CD4-positive, alpha-beta memory T cell (primary cell): ENCODE results near the gene MOG. TPM values are rescaled to one million over a fixed set of nuclear protein-coding genes. Genes with fewer than 3 reads are reported as not detected.
"Not testable (repeated sequence)": the region's sequence is repeated elsewhere in the genome, so short reads cannot be mapped to it uniquely, and the experiment has no call there.

Experiments used
- CTCF ChIA-PET: fragments of 350-600 bp; sonication (Branson Sonifier 250); formaldehyde crosslinking; loops from one replicate; lab custom pipeline; 2021; ENCODE audit warnings: inconsistent platforms; ENCODE audit not compliant: partially characterized antibody; lab: Charles Lee
- POLR2A ChIA-PET: fragments of 350-600 bp; sonication (Branson Sonifier 250); formaldehyde crosslinking; loops from one replicate; lab custom pipeline; 2021; ENCODE audit not compliant: partially characterized antibody; lab: Charles Lee
- DNase-seq, 5 donors: peaks; one replicate each; pipeline versions ENCODE4 v3.0.0 to v3.0.0-alpha.2; 2020 to 2022; ENCODE audit warnings: mixed read lengths in 1 of 5
- H3K27ac ChIP-seq: one replicate; pipeline ENCODE4 v1.7.0; 2013; ENCODE audit warnings: low read depth, low read length
- H3K27me3 ChIP-seq: 2 replicates; pipeline ENCODE4 v1.7.0; 2013; ENCODE audit warnings: mild to moderate bottlenecking, low read length, moderate library complexity; ENCODE audit not compliant: insufficient read depth
- H3K36me3 ChIP-seq: 2 replicates; pipeline ENCODE4 v1.7.0; 2013; ENCODE audit warnings: mild to moderate bottlenecking, low read length, moderate library complexity; ENCODE audit not compliant: insufficient read depth
- H3K4me1 ChIP-seq: 2 replicates; pipeline ENCODE4 v1.7.0; 2013; ENCODE audit warnings: mild to moderate bottlenecking, low read length, moderate library complexity; ENCODE audit not compliant: insufficient read depth
- H3K4me3 ChIP-seq, 2 donors: one replicate each; pipeline ENCODE4 v1.7.0; 2013; ENCODE audit warnings: low read length in 2 of 2, mild to moderate bottlenecking in 1 of 2
- H3K9me3 ChIP-seq, 2 donors: one replicate each; pipeline ENCODE4 v1.7.0; 2013; ENCODE audit warnings: low read length in 2 of 2, control low read depth in 1 of 2; ENCODE audit not compliant: control insufficient read depth in 1 of 2
- H3K27ac Mint-ChIP-seq, 7 donors: one replicate each; pipeline ENCODE4 v1.8.0; 2020 to 2021; ENCODE audit warnings: mixed read lengths in 7 of 7, mild to moderate bottlenecking in 6 of 7, inconsistent platforms in 3 of 7, moderate library complexity in 3 of 7
- H3K27me3 Mint-ChIP-seq, 2 donors: one replicate each; pipeline ENCODE4 v1.8.0; 2020 to 2021; ENCODE audit warnings: mixed read lengths in 2 of 2
- H3K36me3 Mint-ChIP-seq, 2 donors: one replicate each; pipeline ENCODE4 v1.8.0; 2020 to 2021; ENCODE audit warnings: mixed read lengths in 2 of 2, inconsistent platforms in 1 of 2, mild to moderate bottlenecking in 1 of 2
- H3K4me1 Mint-ChIP-seq, 4 donors: one replicate each; pipeline ENCODE4 v1.8.0; 2020 to 2021; ENCODE audit warnings: mixed read lengths in 4 of 4, mild to moderate bottlenecking in 1 of 4
- H3K4me3 Mint-ChIP-seq, 8 donors: one replicate each; pipeline ENCODE4 v1.8.0; 2020 to 2021; ENCODE audit warnings: mixed read lengths in 8 of 8, mild to moderate bottlenecking in 7 of 8, moderate library complexity in 6 of 8, inconsistent platforms in 3 of 8
- H3K9me3 Mint-ChIP-seq, 8 donors: one replicate each; pipeline ENCODE4 v1.8.0; 2020 to 2021; ENCODE audit warnings: mixed read lengths in 8 of 8, mild to moderate bottlenecking in 5 of 8, inconsistent platforms in 3 of 8, moderate library complexity in 1 of 8
- intact Hi-C: fragments of 100-400 bp; cut with micrococcal nuclease; formaldehyde crosslinking; loops from one replicate; pipeline ENCODE4 v1.15.1; 2023
- polyA plus RNA-seq, 2 donors: library from polyadenylated mRNA; unstranded; fragments of 300-500 nt; fragmentation: Illumina TruSeq; gene quantifications; one replicate each; pipeline ENCODE4 v1.2.3, GENCODE V29; 2021
- total RNA-seq, 2 experiments: library from RNA; stranded (reverse); gene quantifications; one replicate each; pipeline ENCODE4 v1.2.3, GENCODE V29; 2021

MOG gene
- total and polyA plus RNA-seq, 4 experiments from 2014 or later, result not detected

DNA sequence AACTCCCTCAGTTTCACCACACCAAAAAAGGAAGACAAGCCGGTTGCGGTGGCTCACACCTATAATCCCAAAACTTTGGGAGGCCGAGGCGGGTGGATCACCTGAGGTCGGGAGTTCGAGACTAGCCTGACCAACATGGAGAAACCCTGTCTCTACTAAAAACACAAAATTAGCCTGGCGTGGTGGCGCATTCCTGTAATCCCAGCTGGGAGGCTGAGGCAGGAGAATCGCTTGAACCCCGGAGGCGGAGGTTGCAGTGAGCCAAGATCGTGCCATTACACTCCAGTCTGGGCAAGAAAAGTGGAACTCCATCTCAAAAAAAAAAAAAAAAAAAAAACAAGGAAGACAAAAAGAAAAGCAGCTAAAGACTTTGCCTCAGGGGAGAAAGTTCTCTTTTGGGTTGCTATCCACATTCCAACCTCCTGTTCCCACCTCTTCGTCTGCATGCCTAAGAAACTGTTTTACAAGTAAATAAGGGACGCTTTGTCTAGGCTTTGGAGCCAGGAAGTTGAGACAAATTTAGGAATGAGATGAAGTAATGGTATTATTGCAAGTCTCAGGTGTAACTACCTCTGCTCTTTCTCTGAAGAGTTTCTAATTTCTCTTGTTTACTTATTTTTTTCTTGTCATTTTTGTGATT is 4.7 kb downstream of the MOG start:
- H3K27ac ChIP-seq, DNase-seq, H3K4me3 Mint-ChIP-seq, H3K27me3 ChIP-seq, H3K4me1 ChIP-seq, H3K27ac Mint-ChIP-seq, H3K9me3 ChIP-seq, POLR2A ChIA-PET, H3K36me3 Mint-ChIP-seq, H3K4me1 Mint-ChIP-seq, H3K9me3 Mint-ChIP-seq, intact Hi-C loops, H3K36me3 ChIP-seq, H3K4me3 ChIP-seq: not testable (repeated sequence)
- peaks cover 34 to 35% of the 10 kb centered on the region in 2 donors for H3K27me3 Mint-ChIP-seq
- CTCF ChIA-PET, result interaction anchor here (1.0 to 7.3 kb wide), 2 partner anchors 9 to 15 kb away, joined by 3 to 101 read pairs; no protein-coding TSS in a partner anchor

DNA sequence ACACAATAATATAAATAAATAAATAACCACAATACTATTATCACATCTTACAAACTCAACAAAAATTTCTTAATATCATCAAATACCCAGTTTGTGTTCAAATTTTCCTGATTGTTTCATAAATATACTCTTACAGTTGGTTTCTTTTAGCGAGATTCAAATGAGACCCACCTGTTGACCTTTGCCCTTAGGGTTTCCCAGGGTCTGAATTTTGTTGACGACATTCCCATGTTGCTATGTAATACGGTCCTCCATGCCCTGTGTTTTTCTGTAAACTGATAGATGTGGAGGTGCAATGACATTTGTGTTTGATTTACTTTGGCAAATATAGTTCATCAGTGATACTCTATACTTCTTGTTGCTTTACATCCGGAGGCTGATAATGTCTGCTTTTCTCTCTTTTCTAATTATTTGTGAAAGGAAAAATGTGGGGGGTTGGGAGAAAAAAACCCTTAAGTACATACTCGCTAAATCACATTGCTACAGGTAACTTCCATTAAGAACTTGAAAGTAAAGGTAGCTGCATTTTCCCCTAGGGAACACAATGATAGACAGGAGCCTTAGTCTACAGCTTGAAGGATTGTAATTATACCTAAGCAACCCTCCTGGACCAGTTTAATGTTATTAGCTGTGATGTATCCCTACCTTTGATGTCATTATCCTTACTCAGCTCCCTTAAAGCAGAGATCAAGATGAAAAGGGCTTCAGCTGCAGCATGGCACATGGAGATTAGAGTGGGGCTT is 6.6 kb downstream of the MOG start:
- Mint-ChIP-seq H3K27me3 (peaks cover 31 to 35% of the 10 kb centered on the region in 2 donors), H3K27ac (no peak overlapping the region), H3K4me1 (no peaks in the 10 kb centered on the region), H3K36me3 (no peaks in the 10 kb centered on the region), H3K9me3 (no peaks in the 10 kb centered on the region), H3K4me3 (no peak overlapping the region)
- DNase-seq, result no peak
- CTCF ChIA-PET, result interaction anchor here (7.3 kb wide), 1 partner anchor 11 kb away, joined by 101 read pairs; no protein-coding TSS in a partner anchor
- POLR2A ChIA-PET, result interaction anchor here (0.6 kb wide), 1 partner anchor 13 kb away, joined by 3 read pairs; no protein-coding TSS in a partner anchor
- intact Hi-C loops, result no loop called here
- Histone ChIP-seq H3K27ac (no peak overlapping the region), H3K4me1 (no peaks in the 10 kb centered on the region), H3K27me3 (peaks cover 6% of the 10 kb centered on the region), H3K4me3 (no peak overlapping the region), H3K9me3 (no peaks in the 10 kb centered on the region), H3K36me3 (no peaks in the 10 kb centered on the region)

DNA sequence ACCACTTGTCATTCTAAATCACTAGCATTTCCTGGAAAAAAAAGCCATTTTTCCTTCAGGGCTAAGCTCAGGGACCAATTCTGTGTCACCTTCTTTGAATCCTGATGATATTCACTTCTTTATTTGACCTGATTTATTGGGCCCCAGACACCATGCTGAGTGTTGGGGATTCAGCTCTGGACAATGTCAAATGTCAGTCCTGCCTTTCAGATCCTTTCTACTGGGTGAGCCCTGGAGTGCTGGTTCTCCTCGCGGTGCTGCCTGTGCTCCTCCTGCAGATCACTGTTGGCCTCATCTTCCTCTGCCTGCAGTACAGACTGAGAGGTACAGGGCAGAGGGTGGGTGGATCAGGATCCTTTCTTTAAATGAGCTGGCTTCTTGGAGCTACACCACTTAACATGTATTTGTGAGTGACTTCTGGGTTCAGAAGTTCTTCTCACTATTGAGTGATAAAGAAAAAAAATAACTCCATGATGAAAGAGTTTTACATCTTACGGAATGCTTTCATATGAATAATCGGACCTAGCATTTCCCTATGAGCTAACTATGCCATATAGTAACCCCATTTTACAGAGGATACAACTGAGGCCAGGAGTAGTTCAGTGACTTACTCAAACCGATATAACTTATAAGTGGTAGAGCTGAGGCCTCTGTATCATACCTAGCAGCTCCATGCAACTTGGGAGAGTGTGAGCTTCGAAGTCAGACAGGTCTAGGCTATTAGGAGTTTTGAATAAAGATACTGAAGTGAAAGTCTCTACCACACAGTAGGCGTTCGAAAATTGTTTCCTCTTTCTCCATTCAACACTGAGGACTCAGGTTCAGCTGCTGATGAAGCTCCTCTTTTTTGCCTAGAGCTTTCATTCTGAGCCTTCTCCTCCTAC is 9.3 kb downstream of the MOG start:
- Mint-ChIP-seq H3K4me1 (no peaks in the 10 kb centered on the region), H3K36me3 (no peaks in the 10 kb centered on the region), H3K27ac (no peak overlapping the region), H3K27me3 (peaks cover 23 to 26% of the 10 kb centered on the region in 2 donors), H3K9me3 (no peaks in the 10 kb centered on the region), H3K4me3 (no peak overlapping the region)
- ChIA-PET POLR2A (no interaction called here), CTCF (interaction anchor here (0.7 to 7.3 kb wide), 2 partner anchors 9 to 14 kb away, joined by 3 to 101 read pairs; partner anchors contain the start of gene MOG)
- Histone ChIP-seq H3K9me3 (no peaks in the 10 kb centered on the region), H3K27me3 (peaks cover 3% of the 10 kb centered on the region), H3K4me1 (no peaks in the 10 kb centered on the region), H3K27ac (no peak overlapping the region), H3K4me3 (no peak overlapping the region), H3K36me3 (no peaks in the 10 kb centered on the region)
- DNase-seq, result no peak
- intact Hi-C loops, result no loop called here

DNA sequence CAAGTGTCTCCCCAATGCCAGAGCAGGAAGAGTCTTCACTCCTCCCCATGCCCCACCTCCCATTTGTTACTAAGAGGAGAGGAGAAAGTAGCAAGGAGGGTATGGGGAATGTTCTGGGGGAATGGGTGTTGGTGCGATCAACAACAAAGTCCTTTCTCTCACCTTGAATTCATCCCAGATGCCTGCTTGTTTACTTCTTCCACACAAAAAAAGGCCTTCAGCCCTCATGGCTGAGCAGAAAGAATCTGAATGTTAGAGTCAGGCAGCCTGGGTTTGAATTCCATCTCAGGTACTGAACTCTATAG is 9.9 kb downstream of the MOG start:
- Histone ChIP-seq H3K36me3 (no peaks in the 10 kb centered on the region), H3K4me3 (no peak overlapping the region), H3K9me3 (no peaks in the 10 kb centered on the region), H3K4me1 (no peaks in the 10 kb centered on the region), H3K27me3 (no peaks in the 10 kb centered on the region), H3K27ac (no peak overlapping the region)
- no peak overlapping the region for H3K27ac Mint-ChIP-seq
- no peaks in the 10 kb centered on the region for H3K9me3 Mint-ChIP-seq
- H3K4me3 Mint-ChIP-seq, result no peak overlapping the region
- H3K27me3 Mint-ChIP-seq, result peaks cover 21 to 27% of the 10 kb centered on the region in 2 donors
- no peaks in the 10 kb centered on the region for H3K36me3 Mint-ChIP-seq
- DNase-seq, result no peak
- ChIA-PET CTCF (interaction anchor here (7.3 kb wide), 1 partner anchor 15 kb away, joined by 101 read pairs; no protein-coding TSS in a partner anchor), POLR2A (no interaction called here)
- H3K4me1 Mint-ChIP-seq, result no peaks in the 10 kb centered on the region
- intact Hi-C loops, result no loop called here

DNA sequence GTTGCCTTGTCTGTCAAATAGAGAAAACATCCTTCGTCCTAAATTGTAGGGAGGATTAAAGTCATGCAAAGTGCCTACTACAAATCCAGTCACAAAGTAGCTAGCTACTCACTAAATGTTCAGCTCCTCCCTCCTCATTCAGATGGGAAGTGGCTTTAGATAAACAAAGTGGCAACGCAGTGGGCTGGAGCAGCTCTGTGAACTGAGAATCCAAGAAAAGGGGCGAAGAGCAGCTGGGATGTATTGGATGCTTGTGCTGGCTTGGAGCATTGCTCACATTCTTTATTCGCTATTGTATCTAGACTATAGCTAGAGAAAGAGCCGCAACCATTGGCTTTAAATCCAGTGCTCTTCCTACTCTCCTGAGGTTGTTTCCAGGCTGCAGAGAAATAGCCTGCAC is 10.3 kb downstream of the MOG start:
- H3K27me3 ChIP-seq, result no peaks in the 10 kb centered on the region
- Mint-ChIP-seq H3K27ac (no peak overlapping the region), H3K36me3 (no peaks in the 10 kb centered on the region), H3K4me1 (no peaks in the 10 kb centered on the region), H3K9me3 (no peaks in the 10 kb centered on the region), H3K27me3 (peaks cover 19 to 27% of the 10 kb centered on the region in 2 donors), H3K4me3 (no peak overlapping the region)
- H3K4me1 ChIP-seq, result no peaks in the 10 kb centered on the region
- ChIA-PET POLR2A (no interaction called here), CTCF (interaction anchor here (7.3 kb wide), 1 partner anchor 15 kb away, joined by 101 read pairs; no protein-coding TSS in a partner anchor)
- no peaks in the 10 kb centered on the region for H3K9me3 ChIP-seq
- H3K36me3 ChIP-seq, result no peaks in the 10 kb centered on the region
- no peak overlapping the region for H3K27ac ChIP-seq
- no peak for DNase-seq
- intact Hi-C loops, result no loop called here
- H3K4me3 ChIP-seq, result no peak overlapping the region

DNA sequence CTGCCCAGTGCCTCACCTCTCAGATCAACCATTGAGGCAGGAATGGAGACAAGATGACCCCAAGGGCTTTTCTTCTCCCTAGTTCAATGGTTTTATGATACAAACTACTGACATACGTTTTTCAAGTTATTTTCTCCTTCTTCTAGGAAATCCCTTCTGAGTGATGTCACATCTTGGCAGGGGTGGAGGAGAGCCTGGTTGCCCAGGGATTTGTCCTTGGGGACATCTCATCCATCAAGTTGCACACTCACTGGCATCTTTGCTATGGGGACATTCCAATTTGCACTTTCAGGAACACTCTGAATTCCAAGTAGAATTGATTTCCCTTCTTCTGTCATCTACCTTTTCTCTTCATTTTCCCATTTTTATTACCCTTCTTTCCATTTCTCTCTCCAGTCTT is 14.1 kb downstream of the MOG start:
- no peaks in the 10 kb centered on the region for H3K36me3 Mint-ChIP-seq
- no peaks in the 10 kb centered on the region for H3K9me3 Mint-ChIP-seq
- intact Hi-C loops, result no loop called here
- POLR2A ChIA-PET, result no interaction called here
- peaks cover 14 to 18% of the 10 kb centered on the region in 2 donors for H3K27me3 Mint-ChIP-seq
- H3K4me3 Mint-ChIP-seq, result no peak overlapping the region
- CTCF ChIA-PET, result interaction anchor here (2.0 kb wide), 1 partner anchor 17 kb away, joined by 8 read pairs; no protein-coding TSS in a partner anchor
- no peaks in the 10 kb centered on the region for H3K27me3 ChIP-seq
- H3K4me1 Mint-ChIP-seq, result peaks cover 0 to 3% (median under 1%) of the 10 kb centered on the region in 4 donors
- H3K36me3 ChIP-seq, result no peaks in the 10 kb centered on the region
- no peak for DNase-seq
- H3K9me3 ChIP-seq, result no peaks in the 10 kb centered on the region
- peak overlapping the region in 1 of 7 donors; percentile 7 for H3K27ac Mint-ChIP-seq
- no peak overlapping the region for H3K4me3 ChIP-seq
- no peak overlapping the region for H3K27ac ChIP-seq
- H3K4me1 ChIP-seq, result no peaks in the 10 kb centered on the region

DNA sequence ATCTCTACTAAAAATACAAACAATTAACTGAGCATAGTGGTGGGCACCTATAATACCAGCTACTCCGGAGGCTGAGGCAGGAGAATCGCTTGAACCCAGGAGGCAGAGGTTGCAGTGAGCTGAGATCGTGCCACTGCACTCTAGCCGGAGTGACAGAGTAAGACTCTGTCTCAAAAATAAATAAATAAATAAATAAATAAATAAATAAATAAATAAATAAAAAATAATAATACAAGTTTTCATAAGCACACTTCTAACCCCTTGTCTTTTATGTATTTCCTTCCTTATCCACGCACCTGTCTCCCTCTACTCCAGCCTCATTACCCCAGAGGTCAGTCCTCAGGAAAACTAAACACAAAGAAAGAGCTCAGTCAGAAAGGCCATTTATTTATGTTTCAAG is 15.2 kb downstream of the MOG start:
- CTCF ChIA-PET, result interaction anchor here (1.3 to 2.0 kb wide), 2 partner anchors 18 to 22 kb away, joined by 5 to 8 read pairs; no protein-coding TSS in a partner anchor
- H3K36me3 Mint-ChIP-seq, H3K4me3 Mint-ChIP-seq, H3K27me3 ChIP-seq, H3K9me3 ChIP-seq, DNase-seq, H3K4me3 ChIP-seq, H3K27ac ChIP-seq, H3K4me1 ChIP-seq, H3K9me3 Mint-ChIP-seq, POLR2A ChIA-PET, intact Hi-C loops, H3K36me3 ChIP-seq, H3K27ac Mint-ChIP-seq: not testable (repeated sequence)
- H3K4me1 Mint-ChIP-seq, result peaks cover 1 to 12% (median 4%) of the 10 kb centered on the region in 4 donors
- peaks cover 12 to 14% of the 10 kb centered on the region in 2 donors for H3K27me3 Mint-ChIP-seq
